Measurements from ENCODE around the gene ADISSP.
"Not testable (repeated sequence)": the region's sequence is repeated elsewhere in the genome, so short reads cannot be mapped to it uniquely, and the experiment has no call there.

The ADISSP gene

DNA sequence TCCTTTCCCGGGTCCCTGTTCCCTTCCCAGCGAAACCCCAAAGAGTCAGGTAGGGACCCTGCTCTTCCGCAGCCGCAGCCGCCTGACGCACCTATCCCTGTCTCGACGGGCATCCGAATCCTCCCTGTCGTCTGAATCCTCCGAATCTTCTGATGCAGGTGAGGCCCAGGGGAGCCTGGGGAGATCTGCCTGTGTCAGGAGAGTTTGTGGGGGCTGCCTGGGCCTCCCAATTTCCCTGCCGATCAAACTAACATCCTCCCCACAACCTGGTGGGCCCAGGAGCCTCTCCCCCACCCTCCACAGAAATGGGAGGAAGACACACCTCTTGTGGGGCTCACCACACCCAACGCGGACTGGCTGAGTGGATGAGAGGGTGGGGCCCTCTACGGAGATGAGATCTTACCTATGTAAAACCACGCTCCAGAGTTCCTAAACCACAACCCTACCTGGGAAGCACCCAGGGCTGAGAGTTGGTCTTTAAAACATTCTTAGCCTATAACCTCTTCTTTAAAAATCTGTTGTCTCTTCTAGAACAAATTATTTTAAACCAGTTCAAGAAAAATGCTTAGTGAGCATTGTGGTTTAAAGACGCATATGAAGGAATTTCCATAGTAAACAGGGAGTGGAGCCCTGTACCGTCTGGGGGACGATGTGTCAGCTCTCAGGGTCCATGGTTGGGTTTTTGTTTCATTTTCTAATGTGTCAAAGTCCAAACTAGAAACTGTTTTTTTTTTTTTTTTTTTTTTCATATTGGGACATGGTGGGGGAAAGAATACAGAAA is 30.2 kb upstream of the ADISSP start:
- peak in 1 of 5 donors; percentile 69 for DNase-seq

DNA sequence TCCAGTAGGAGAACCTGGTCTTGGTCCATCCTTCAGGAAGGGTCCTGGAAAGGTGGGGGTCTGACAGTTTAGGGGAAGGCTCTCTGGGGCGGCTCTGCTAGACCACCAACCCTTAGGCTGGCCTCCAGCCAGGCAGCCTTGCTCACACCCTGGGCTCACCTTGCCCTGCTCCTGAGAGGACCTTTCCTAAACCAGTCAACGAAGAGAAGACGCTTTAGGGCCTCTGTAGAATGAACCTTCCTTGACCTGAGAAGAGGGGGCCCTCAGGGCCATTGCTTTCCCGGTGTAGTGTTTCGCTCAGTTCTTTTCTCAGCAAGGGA is 29.6 kb upstream of the ADISSP start:
- no peak for DNase-seq

DNA sequence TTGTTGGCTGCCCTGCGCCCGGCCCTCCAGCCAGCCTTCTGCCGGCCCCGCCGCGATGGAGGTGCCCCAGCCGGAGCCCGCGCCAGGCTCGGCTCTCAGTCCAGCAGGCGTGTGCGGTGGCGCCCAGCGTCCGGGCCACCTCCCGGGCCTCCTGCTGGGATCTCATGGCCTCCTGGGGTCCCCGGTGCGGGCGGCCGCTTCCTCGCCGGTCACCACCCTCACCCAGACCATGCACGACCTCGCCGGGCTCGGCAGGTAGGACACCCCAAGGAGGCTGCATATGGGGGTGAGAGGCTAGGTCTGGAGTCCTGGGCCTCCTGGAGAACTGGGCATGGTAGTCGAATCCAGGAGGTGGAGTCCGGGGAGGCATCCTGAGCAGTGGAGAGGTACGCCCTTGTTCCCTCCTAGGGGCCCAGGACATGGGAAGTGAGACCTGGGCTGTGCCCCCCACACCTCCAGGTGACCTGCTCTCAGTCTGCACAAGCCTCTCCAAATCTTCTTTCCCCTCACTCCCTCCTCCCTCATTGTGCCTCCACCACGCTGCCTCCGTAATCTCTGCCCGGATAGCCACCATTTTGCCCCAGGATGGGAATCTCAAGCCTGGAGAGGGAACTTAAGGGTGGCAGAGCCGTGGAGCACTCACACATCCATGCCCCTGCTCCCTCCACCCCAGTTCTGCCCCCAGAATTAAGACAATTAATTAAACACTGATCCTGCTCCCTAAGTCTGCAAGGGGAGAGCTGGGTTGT is 29.1 kb upstream of the ADISSP start:
- DNase-seq, result peak in 1 of 5 donors; percentile 38

DNA sequence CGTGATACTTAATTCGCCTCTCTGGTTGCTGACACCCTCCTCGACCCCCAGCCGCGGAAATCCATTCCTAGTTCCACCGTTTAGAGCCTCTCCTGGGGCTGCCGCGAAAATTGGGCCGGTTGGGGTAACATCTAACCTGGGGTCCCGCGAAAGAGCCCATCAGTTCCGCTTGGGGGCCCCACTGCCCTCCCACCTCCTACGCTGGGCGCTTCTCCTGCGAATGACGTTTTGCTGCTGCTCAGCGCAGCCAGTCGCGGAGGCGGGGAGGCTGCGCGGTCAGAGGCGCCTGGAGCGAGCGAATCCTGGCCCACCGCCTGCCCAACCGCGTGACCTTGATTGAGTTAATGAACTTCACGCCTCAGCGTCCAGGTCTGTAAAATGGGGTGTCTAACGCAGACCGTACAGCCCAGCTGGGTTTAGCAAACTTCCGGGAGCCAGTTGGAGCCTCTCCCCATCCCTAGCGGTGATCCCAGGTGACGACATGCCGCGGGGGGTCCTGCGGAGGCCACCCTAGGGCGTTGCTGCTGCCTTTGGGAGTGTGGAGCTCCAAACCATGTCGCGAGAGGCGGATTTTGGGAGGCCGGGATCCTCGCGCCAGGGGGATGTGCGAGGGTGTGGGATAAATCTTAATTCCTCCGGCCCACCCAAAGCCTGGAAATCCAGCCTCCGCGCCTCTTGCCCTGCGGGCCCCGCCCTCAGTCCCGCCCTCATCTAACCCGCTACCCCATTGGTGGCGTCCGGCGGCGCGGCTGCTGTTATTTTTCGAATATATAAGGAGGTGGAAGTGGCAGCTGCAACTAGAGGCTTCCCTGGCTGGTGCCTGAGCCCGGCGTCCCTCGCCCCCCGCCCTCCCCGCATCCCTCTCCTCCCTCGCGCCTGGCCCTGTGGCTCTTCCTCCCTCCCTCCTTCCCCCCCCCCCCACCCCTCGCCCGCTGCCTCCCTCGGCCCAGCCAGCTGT is 28.2 kb upstream of the ADISSP start, which contains the start of gene CDC25B:
CDC25B (plus strand) TSS at position 800 of the 958 bp plus-strand sequence. CDS start 222 bp downstream, outside the sequence.
- DNase-seq, result peak; percentile 80 to 91 (median 86)

DNA sequence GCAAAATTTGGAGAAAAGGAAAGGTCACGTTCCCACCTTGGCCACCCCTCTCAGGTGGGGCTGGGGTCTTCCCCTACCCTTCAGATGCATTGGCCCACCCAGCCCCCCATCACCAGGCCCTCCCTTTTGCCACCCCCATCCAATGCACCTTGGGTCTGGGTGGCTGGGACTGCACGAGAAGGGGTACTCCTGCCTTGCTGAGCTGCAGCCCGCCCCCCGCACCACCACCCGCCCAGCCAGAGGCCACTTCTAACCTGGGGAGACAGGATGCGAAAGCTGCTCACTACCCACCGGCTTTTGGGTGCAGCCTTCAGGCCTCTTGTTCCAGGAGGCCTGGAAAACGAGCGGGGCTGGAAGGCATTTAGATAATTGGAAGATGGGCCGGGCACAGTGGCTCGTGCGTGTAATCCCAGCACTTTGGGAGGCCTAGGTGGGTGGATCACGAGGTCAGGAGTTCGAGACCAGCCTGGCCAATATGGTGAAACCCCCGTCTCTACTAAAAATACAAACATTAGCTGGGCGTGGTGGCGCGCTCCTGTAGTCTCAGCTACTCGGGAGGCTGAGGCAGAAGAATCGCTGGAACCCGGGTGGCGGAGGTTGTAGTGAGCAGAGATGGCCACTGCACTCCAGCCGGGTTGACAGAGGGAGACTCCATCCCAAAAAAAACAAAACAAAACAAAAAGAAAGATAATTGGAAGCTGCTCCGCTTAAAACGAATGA is 27.3 kb upstream of the ADISSP start:
- DNase-seq, result no peak

DNA sequence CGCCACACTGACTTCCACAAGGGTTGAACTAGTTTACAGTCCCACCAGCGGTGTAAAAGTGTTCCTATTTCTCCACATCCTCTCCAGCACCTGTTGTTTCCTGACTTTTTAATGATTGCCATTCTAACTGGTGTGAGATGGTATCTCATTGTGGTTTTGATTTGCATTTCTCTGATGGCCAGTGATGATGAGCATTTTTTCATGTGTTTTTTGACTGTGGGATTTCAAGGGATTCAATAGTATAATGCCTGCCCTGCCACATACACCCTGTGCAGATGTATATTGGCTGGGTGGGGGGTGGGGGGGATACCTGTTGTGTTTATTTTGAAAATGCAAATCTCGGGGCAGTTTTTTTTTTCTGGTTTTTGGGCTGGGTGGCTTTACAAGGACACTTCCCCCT is 26.6 kb upstream of the ADISSP start:
- DNase-seq, result not testable (repeated sequence)

DNA sequence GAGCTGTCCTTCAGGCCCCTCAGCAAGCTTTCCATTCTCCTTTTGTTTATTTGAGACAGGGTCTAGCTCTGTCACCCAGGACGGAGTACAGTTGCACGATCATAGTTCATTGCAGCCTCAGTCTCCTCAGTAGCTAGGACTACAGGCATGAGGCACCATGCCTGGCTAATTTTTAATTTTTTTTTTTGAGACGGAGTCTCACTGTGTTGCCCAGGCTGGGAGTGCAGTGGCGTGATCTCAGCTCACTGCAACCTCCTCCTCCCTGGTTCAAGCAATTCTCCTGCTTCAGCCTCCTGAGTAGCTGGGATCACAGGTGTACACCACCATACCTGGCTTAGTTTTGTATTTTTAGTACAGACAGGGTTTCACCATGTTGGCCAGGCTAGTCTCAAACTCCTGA is 21.6 kb upstream of the ADISSP start:
- not testable (repeated sequence) for DNase-seq

DNA sequence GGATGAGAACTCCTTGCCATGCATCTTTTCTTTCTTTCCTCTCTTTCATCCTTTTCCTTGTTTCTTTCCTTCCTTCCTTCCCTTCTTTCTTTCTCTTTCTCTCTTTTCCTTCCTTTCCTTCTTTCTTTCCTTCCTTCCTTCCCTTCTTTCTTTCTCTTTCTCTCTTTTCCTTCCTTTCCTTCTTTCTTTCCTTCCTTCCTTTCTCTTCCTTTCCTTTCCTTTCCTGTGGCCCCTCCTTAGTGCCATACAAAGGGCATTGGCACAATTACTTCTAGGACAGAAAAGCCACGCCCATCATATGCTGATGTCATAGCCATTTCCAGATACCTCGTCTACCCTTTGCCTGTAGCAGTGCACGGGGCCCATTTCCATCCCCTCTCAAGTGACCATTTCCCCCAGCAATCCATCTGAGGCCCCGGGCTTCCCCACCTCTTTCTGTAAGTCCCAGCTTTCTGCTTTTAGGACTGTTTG is 21.2 kb upstream of the ADISSP start:
- no peak for DNase-seq

DNA sequence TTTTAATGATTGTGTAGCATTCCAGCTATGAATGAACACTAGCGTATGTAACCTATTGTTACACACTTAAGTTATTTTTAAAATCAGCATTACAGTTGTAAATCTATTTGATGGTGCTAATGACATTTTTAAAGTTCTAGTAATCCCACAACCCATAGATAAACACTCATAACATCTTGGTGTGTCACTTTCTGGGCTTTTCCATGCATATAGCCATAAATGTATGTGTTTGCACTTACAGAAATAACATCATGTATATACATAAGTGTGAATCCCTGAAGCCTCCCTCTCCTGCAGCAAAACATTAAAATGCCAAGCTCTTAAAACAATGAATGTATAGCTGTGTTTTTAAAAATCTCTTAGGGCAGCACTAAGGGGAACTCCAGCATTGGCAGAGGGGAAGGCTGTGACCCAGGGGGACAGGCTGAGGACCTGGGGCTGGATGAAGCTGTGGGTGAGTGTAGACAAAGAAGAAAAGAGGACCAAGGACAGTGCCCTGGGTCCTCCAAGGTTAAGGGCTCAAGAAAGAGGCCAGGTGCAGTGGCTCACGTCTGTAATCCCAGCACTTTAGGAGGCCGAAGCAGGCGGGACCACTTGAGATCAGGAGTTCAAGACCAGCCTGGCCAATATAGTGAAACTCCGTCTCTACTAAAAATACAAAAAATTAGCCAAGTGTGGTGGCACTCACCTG is 19.9 kb upstream of the ADISSP start:
- no peak for DNase-seq

DNA sequence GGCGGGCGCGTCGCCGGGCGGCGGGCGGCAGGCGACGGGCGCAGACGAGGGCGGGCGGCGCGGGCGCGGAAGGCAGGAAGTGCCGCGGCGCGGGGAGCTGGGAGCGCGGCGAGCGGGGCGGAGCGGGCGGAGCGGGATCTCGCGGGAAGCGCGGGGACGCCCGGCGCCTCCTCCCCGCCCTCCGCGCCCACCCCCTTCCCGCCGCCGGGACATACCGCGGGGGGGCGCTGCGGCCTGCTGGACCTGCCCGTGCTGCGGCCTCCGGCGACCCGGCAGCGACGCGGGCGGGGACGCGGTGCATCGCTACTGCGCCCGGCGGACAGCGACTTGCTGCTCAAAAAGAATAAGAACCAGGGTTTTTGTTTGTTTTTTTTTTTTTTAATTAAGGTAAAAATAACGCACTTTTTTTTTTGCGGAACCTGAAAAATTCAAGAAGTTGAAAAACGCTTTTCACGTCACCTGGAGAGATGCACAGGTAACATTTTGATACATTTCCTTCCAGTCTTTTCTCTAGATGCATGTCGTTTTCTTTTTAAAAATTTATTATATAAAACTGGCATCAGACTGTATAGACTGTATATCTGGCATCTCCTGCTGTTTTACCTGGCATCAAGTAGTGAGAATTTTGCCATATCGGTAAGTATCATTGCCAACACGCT is 19.2 kb upstream of the ADISSP start, which contains the start of gene CENPB:
CENPB (minus strand) TSS at position 76 of the 659 bp plus-strand sequence. CDS start 257 bp downstream, outside the sequence.
- DNase-seq, result peak; percentile 81 to 91 (median 86)

DNA sequence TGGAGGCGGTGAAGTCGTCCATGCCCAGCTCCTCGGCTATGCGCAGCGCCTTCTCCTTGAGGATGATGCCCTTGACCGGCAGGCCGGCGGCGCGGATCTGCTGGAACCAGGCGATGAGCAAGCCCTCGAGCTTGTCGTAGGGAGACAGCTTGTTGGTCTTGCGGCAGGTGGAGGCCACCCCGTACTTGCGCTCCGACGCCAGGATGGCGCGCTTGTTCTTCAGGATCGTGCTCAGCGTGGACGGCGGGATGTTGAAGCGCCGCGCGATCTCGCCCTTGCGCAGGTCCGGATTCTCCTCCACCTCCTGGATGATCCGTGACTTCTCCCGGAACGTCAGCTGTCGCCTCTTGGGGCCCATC is 18.6 kb upstream of the ADISSP start:
- DNase-seq, result peak in 3 of 5 donors; percentile 35 to 63 (median 42)

DNA sequence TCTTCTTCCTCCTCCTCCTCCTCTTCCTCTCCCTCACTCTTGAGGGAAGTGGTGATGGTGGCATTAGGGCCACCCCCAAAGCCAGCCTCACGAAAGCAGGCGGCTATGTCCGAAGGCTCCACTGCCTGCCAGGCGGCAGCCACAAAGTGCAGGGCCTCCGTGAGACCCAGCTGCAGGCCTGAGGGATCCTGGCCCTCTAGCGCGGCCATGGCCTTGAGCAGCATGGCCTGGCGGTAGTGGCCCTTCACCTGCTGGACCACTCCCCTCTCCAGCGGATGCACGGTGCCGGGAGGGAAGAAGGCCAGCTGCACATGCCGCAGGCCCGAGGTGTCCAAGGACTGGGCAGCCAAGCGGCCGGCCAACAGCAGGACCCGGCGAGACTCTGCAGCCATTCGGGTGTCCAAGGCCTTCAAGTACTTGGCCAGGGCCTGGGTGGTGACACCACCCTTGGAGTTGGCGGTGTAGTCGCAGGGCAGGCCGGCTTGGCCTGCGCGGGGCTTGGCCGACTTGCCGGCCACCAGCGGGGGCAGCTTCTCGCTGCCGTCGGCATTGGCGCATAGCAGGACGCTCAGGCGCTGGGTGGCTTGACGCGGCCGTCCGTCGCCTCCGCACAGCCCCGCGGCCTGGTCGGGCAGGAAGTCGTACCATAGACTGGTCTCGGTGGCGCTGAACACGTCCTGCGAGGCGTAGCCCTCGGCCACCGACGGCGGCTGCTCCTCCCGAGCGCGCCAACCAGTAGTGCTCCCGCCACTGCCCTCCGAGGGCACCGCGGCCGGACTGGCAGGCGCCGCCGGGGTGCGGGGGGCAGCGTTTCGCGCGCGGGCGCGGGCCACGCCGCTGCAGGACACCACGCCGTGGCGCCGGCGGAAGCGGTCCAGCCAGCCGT is 17.9 kb upstream of the ADISSP start:
- no peak for DNase-seq

DNA sequence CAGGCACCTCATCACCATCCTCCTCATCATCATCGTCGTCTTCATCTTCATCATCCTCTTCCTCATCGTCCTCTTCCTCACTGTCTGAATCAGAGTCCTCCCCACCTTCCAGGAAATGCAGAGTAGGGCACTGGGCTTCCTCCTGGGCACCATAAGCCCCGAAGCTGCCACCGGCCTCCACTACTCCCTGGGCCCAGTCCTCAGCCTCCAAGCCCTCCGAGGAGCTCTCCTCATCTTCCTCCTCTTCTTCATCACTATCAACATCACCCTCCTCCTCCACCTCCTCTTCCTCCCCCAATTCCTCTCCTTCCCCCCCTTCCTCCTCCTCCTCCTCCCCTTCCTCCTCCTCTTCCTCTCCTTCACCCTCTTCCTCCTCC is 17.3 kb upstream of the ADISSP start:
- no peak for DNase-seq

DNA sequence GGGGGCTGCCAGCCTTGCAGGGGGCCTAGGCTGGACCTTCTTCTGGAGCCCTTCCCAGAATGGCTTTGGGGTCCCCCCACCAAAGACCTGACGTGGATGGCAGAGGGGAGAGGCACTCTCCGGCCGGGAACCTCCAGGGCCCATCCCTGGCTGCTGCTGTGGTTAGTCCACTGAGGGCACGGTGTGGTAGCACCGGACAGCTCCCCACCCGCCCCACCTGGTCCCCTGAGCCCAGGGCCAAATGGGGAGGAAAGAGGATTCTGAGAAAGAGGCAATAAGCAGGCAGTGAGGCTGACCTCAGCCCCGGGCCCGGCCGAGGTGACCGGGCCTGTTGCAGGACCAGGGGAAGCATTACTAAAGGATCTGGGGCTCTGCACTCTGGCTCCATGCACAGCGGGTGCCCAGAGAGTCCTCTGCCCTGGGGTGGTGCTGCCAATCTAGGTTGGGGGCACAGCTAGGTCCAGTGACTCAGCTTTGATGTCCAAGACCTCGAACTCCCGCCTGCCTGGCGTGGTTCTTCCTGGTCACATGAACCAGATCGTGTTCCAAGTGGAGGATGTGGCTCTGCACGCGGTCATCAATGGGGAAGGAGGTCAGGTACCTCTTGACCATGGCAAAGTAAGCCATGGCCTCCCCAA is 16.8 kb upstream of the ADISSP start:
- no peak for DNase-seq

DNA sequence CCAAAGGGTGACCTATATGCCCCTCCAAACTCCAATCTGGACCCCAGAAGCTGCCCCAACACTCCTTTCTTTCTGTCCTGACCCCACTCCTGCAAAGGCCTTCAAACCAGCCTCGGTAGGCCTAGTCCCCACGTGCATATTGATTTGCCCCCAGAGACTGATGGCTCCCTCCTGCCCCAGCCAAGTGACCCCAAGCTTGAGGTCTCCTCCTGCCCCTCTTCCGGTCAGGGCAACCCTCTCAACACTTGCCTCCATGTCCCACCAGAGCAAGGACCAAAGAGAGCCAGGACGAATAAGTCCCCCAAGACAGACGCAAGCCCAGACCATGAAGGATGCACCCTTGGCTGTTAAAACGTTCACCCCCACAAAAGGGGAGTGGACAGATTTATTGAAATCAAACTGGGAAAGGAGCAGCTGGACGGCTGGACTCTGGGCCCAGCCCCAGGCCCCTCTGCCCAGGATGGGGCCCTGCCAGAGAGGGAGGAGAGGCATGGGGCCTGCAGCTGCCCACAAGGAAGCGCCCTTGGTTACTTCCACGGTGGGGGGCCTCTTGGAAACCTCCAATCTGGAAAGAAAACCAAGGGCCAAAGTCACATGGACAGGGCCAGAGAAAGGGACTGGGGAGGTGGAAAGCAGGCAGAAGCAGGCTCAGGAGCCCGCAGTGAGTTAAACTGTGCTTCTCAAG is 16.1 kb upstream of the ADISSP start:
- DNase-seq, result no peak

DNA sequence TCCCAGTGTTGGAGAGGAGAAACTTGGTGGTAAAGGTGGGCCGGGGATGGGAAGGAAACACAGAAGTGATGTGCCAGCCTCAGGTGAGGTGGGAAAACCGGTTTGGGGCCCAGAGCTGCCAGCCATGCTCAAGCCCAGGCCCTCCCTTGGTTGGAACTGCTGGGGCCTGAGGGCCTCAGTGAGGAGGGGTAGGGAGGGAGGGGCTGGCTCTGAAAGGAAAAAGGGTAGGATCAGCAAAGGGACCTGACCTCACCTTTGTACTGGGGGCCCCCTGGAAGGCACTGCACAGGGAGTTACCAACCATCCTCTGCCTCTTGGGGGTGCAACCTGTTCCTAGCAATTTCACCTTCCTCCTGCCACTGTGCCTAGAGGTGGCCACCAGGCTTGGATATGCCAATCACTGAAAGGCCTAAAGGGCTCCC is 15.5 kb upstream of the ADISSP start:
- no peak for DNase-seq

DNA sequence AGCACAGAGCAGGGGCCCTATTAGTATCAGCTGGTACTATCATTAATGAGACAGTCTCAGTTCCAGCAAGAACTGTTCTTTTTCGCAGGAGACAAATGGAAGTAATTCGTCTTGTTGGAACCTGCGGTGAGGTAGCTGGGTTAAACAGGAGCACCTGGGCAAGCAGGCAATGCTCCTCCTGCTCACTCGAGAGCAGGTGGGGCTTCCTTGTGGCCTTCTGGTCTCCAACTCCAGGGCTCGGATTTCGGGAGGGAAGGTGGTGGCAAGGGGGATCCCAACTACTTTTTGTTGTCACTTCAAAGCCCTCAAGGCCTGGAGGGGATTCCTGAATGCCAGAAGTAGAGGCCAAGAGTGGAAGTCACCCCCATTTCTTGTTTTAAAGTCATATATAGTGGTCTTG is 15.0 kb upstream of the ADISSP start:
- DNase-seq, result no peak

DNA sequence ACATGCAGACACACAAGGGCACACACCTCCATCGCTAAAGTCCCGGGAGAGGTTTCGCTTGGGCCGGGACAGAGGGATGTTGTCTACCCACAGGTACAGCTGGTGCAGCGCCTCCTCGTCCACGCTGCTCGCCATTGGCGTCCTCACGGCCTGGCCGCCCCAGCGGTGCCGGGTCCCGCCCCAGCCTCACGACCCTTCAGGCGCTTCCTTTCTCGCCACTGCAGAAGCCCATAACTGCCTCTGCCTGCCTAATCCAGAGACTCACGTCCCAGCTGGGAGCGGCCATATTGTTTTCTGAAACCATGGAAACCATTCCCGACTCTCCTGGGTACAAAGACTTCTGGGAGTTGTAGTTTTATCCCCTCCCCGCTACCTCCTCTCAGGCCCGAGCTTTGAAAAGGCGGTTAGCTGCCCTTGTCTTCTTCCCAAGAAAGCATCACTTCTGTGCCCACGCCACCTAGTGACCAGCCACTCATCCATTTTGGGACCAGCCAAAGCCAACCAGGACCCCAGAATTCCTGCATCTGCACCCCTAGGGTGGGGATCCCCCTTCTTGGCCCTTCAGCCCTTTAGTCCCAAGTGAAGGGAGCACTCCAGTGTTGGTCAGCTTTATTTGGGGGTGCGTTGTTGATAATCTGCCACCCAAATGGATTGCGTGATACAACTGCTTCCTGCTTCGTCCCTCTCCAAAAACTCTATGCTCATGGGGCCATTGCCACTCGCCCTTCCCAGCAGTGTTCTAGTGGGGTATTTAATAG is 13.8 kb upstream of the ADISSP start, which contains the start of gene SPEF1:
SPEF1 (minus strand) TSS at position 296 of the 758 bp plus-strand sequence; CDS start at position 135, 161 bp downstream.
- DNase-seq, result peak in 2 of 5 donors; percentile 30 to 62
